HG02571 (cell line): Measurements from ENCODE around the gene FAM236D.
"Not testable (repeated sequence)": the region's sequence is repeated elsewhere in the genome, so short reads cannot be mapped to it uniquely, and the experiment has no call there.

Experiments
- ATAC-seq: cut with Tn5 transposase; IDR thresholded peaks from one replicate; pipeline ENCODE4 v1.9.1; 2021; ENCODE audit warnings: mild to moderate bottlenecking, moderate library complexity; ENCODE audit not compliant: unreplicated experiment

The FAM236D gene

GRCh38 chrX:72808110-72808509 lies at the start of gene FAM236D:
FAM236D (minus strand) TSS chrX:72808210; CDS start chrX:72808110, 100 bp downstream.
- ATAC-seq, result not testable (repeated sequence)

- not testable (repeated sequence) for ATAC-seq
These were observed 29.5 kb upstream of the FAM236D start for GRCh38 chrX:72837532-72837931.

GRCh38 chrX:72830701-72831100 lies 22.7 kb upstream of the FAM236D start:
- ATAC-seq, result not testable (repeated sequence)

- not testable (repeated sequence) for ATAC-seq
These were observed 17.6 kb downstream of the FAM236D start for GRCh38 chrX:72790390-72790789.

- ATAC-seq, result not testable (repeated sequence)
These were observed 19.9 kb downstream of the FAM236D start for GRCh38 chrX:72788142-72788541.

- ATAC-seq, result not testable (repeated sequence)
These were observed 24.0 kb downstream of the FAM236D start for GRCh38 chrX:72783964-72784363.

GRCh38 chrX:72783365-72783936 lies 24.6 kb downstream of the FAM236D start:
- ATAC-seq, result not testable (repeated sequence)

- not testable (repeated sequence) for ATAC-seq
These were observed 25.4 kb downstream of the FAM236D start, which contains the start of gene FAM236B for GRCh38 chrX:72782560-72782959. FAM236B (minus strand) TSS chrX:72782660; CDS start chrX:72782560, 100 bp downstream.

- ATAC-seq, result not testable (repeated sequence)
These were observed 29.9 kb downstream of the FAM236D start for GRCh38 chrX:72778146-72778545.

- ATAC-seq, result peak; percentile 61
These were observed 30.6 kb downstream of the FAM236D start for GRCh38 chrX:72777467-72777790.

- peak; percentile 67 for ATAC-seq
These were observed 31.1 kb downstream of the FAM236D start, which contains the start of gene DMRTC1B for GRCh38 chrX:72776653-72777466. DMRTC1B (plus strand) TSS chrX:72776890; CDS start chrX:72845136, 68,246 bp downstream.

GRCh38 chrX:72760454-72760853 lies 47.6 kb downstream of the FAM236D start:
- ATAC-seq, result not testable (repeated sequence)
